ENCODE results near the gene TPK1.
A peak's percentile ranks its signal among the peaks of the same experiment; 100 is the strongest.

Gene TPK1

DNA sequence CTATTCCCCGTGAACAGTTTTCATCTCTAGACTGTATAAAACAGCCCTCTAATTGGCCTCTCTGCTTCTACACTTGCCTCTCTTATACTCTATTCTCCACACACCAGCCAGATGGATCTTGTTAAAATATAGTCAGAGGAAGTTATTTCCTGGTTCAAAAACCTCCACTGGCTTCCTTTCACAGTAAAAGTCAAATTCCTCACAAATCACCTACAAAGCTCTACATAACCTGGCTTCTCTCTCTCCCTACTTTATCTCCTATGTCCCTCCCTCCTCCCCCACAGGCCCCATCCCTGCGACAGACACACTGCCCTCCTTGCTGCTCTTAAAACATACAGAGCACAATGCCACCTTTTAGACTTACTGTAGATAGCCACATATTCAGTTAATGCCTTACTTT is 60.1 kb downstream of the TPK1 start:
- no peak for DNase-seq

DNA sequence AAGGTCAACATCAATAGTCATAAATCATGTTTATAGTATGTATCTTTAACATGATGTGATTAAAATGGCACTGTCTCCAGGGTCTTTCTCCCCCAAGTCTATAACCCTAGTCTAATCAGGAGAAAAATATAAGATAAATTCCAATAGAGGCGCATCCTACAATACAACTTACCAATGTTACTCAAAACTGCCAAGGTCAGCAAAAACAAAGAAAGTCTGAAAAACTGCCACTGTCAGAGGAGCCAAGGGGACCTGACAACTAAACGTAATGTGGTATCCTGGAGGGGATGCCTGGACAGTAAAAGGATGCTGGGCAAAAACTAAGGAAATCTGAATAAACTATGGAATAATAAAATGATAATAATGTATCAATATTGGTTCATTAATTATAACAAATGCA is 63.9 kb downstream of the TPK1 start:
- no peak for DNase-seq

DNA sequence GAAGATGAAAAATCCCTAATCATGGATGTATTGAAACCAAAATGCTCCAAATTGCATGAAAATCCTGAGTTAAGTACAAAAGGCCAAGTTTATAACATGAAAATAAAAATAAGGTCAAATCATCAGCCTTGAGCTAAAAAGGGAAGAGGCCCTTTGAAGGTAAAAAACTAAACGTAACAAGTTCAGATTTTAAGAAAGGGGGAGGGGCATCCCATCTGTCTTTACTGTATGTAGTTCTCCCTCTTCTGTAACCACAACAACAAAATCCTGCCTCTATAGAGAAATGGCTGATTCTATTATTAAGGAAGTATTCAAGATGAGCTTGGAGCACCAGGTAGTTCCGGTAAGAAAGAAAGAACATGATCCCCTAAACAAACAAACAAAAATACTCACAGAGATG is 64.7 kb downstream of the TPK1 start:
- no peak for DNase-seq

DNA sequence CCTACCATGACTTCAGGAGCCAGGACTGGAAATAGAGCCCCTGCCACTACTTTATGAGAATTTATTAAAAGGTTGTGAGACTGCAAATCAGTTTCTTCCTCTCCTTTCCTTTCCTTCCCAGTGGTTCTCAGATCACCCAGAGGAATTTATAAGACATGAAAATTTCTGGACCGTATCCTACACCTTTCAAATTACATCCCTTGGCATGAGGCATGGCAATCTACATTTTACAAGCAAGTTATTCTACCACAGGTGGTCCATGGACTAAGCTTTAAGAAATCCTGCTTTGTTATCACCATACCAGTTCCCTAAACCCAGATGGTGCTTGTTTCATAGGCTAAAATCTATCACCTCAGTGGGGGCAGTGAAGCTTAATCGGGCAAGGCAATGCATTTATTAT is 66.5 kb downstream of the TPK1 start:
- no peak for DNase-seq

DNA sequence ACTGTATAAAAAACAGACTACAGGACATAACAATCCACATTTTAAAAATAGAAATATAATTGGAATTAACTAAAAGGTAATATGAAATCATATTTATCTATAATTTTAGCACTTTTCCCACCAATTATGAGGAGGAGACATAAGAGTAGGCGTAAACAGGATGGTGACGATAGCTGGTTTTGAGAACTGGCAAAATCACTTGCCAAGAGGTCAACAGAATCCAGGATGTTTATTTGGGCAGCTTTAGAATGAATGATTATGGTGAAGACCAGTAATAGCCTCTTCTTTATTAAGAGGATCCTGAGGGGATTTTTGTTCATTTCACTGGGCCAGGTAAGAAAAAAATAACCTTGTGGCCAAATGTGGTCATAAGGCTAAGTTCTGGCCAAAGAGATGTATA is 67.2 kb downstream of the TPK1 start:
- no peak for DNase-seq

DNA sequence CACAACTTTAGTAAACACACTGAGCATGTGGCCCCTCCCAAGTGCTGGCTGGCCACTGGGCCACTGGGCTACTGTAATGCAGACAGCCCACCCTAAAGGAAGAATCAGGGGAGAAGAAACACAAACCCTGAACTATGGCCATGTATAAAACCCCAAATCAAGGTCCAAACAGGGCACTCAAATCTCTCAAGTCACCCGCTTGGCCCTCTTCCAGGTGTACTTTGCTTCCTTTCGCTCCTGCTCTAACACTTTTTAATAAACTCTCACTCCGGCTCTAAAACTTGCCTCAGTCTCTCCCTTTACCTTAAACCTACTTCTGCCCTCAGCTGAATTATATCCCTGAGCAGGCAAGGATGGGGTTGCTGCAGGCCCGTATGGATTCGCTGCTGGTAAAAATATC is 72.6 kb downstream of the TPK1 start:
- DNase-seq: no peak

DNA sequence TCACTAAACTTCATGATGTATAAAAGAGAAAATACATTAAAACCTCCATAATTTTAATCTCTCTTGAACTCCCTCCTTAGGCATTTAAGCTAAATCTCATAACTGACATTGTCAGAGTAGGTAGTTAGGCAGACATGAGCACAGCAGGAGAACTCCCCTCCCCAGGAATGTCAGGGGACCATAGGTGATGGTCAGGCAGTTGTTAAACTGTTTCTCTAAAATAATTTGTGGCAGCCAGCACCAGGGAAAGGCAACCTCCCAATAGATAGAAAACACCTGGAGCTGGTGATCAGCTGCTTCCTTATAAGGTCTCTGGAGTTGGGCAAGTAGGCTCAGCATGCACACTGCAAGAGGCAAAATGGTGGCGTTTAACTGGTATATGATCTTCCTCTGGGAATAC is 73.0 kb downstream of the TPK1 start:
- no peak for DNase-seq

DNA sequence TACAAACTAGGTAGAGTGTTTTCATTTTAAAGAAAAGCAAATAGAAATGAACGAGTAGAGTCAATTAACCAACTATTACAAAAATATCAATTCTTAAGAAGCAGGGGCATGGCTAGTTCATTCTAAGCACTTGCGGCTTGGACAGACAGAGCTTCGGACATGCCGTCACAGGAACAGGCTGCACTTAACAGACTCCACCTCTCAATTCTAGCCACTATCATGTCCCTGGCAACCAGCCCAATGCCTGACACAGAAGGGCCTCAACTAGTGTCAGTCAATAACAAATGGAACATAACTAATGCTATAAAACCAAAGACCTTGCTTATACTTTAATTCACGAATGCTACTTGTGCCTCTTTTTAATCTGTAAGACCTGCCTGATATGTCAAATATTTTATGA is 74.4 kb downstream of the TPK1 start:
- no peak for DNase-seq

DNA sequence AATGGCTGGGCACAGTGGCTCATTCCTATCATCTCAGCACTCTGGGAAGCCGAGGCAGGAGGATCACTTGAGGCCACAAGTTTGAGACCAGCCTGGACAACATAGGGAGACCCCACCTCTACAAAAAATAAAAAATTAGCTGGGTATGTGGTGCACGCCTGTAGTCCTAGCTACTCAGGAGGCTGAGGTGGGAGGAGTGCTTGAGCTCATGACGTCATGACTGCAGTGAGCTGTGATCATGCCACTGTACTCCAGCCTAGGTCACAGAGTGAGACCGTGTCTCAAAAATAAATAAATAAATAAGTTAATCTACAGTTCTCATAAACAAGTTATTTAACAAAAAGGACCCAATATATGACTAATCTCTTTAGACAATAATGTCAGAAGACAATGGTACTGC is 76.2 kb downstream of the TPK1 start:
- no peak for DNase-seq

DNA sequence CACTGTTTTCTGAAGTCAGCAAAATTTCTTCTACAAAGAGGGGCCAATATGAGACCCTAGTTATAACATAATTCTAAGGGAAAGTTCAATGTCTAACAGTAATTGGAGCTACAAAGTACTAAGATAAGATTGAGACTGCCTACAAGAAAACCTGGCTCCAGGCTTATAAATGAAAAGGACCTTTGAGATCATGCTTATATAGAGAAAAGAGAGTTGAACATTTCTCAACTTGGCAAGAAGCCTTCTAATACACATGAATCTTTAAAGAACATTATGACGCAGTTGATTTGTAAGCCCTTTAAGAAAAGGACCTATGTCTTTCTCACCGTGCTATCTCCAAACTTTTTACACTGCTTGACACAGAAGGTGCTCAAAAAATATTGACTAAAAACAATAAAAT is 87.9 kb downstream of the TPK1 start:
- DNase-seq: no peak

DNA sequence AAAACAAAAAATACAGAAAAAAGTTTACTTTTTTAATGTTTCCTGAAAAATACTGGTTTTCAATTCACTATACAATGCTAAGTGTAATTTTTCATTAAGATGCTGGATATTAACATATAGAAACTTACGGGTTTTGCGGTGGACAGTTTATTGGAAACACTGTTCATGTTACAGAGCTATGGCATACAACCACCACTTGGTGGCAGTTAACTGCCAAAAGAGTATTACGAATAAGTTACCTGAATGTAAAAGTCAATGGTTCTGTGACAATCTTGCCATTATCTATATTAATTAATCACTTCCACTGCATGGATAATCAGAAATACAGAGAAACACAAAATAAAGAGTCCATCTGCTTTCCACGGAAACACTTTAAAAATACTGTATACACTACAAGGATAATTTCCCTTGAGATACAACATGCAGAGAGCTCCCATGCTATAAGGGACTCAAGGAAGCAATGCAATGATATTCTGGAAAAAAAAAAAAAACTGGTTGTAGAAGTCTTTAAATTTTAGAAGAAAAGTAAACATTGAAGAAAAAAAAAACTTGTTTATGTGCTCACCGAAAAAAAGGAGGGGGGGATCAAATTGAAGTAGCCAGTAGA is 97.0 kb downstream of the TPK1 start:
- DNase-seq: peak; percentile 52

DNA sequence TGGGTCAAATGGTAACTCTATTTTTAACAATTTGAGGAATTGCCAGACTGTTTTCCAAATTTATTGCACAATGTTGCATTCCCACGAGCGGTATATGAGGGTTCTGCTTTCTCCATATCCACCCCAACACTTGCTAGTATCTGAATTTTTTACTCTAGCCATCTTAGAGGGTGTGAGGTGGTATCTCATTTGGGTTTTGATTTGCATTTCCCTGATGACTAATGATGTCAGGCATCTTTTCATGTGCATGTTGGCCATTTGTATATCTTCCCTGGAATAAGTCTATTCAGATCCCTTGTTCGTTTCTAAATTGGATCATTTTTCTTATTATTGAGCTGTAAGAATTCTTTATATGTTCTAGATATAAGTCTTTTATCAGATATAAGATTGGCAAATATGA is 97.7 kb downstream of the TPK1 start:
- DNase-seq: no peak

DNA sequence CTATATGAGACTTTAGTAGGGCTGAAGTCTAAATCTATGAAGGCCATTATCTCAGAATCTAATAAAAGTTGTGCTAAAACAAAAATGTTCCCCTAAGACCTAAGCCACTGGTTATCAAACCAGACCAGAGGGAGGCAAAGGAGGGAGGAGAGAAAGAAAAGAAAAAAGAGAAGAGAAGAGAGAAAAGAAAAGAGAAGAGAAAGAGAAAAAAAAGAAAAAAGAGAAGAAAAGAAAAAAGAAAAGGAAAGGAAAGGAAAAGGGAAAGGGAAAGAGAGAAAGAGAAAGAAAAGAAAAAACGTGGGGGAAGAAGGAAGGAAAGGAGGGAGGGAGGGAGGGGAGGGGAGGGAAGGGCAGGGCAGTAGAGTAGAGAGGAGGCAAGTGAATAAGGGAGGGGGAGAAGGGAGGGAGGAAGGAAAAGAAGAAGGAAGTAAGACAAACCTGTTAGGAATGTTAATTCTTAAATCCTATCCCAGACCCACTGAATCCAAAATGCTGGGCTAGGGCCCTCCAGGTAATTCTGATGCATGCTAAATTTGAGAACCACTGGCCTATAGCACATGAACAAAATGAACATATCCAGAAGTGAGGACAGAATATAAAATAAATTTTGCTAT is 98.9 kb downstream of the TPK1 start:
- no peak for DNase-seq

DNA sequence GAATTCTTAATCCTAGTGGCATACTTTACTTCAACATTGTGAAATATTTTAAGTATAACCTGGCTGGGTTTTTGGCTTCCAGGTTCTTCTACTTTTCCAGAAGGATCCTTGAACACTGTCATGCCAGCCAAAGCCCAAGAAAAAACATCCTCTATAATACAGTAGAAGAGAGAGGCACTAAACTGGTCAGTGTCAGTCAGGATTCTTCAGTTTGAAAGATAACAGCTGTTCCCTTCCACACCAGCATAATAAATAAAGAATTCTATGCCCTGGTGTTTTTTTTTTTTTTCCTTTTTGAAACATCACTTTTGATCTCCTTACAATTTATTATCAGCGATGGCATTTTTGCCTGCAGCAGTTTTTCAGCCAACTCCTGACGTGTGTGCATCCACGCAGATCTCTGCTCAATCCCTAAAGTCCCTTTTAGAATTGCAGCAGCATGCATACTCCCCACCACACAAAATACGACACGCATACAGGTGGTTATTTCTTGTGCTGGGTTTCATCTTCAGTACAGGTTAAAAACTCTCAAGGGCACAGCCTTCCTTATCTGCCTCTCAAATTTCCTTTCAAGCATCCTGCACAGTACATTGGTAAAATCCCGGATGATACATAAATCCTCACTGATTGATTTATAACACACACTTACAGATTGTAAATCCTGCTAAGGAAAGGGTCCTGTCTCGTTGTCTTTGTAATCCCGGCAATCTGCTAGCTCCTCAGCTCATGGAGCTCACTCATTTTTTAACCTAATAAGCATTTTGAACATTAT is 100.2 kb downstream of the TPK1 start:
- no peak for DNase-seq

DNA sequence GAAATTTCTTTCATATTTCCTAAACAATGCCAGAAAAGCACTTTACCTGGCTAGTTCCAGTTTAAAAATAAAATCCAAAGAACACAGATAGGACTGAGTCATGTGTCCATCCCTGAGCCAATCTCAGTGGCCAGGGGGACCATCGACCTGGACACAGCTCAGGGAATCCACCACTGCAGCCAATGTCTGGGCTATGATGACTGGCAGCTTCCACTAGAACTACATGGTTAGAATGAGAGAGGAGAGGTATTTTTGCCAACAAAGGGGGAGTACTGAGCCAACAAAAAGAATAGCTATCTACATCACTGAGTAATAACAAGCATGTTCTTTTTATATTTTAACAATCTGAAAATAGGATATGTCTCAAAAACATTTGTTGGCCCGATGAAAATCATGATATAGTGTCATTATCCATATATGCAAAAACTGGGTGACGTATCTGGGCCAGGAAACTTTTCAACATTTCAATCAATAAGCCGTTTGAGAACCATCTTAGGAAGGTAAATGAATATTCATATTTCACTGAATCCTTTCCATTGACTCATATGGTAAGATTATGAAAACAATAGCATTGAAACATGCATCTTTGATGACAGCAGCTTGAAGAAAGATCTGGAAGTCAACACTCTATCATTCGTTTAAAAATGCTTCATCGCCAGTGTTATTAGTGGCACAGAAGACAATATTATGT is 104.0 kb downstream of the TPK1 start:
- no peak for DNase-seq

DNA sequence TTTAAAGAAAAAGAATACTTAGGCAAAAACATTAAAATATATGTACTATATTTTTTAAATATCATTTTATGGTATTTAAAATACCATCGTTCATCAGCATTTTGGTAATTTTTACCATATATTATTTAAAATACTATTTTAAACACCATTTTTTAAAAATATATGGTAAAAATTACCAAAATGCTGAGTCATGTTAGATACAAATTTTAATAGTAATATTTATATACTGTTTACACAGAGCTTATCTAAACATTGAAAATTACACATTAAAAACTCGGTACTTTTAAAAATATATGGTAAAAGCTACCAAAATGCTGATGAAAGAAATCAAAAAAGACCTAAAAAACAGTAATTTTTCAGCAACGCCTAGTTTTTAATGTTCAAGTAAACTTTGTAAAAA is 105.6 kb downstream of the TPK1 start:
- no peak for DNase-seq

DNA sequence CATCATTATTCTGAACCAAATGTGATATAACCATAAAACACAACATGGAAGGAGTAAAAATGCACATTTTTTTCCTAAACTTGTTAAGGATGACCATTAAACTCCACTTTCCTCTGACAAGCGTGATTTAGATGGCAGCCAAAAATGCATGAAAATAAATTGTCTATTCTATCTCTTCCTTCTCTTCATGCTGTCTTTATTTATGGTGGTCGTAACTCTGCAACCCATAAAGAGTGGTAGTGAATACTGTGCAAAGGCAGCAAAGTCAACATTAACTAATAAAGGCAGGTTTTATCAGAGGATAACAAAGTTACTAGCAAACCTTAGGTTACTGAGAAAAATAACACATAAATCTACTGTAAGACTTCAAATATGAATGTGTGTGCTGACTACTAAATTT is 106.6 kb downstream of the TPK1 start:
- no peak for DNase-seq

DNA sequence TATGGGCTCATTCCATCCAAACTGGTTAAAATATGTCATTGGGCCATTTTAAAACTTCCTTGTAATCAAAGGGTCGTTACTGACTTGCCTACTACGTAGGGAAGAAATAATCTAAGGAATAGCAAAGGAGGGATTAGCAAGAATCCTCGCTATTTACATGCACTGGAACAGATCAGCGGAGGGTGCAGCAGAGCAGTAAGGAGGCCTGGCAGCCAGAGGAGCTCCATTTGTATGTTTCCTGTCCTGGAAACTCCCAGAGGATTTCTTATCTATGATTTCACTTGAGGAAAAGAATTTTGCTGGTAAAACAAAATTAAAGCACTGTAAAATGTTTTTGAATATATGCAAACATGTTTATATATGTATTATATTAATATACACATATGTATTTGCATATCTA is 107.3 kb downstream of the TPK1 start:
- DNase-seq: no peak

DNA sequence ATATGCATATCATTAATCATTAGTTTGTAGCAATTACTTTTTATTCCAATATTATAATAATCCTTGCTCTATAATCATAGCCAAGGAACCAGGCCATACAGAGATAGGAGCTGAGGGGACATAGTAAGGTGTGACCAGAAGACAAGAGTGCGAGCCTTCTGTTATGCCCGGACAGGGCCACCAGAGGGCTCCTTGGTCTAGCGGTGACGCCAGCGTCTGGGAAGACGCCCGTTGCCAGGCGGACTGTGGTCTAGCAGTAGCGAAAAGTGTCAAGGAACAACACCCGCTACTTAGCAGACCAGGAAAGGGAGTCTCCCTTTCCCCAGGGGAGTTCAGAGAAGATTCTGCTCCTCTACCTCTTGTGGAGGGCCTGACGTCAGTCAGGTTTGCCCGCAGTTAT is 109.0 kb downstream of the TPK1 start:
- DNase-seq: peak; percentile 6

DNA sequence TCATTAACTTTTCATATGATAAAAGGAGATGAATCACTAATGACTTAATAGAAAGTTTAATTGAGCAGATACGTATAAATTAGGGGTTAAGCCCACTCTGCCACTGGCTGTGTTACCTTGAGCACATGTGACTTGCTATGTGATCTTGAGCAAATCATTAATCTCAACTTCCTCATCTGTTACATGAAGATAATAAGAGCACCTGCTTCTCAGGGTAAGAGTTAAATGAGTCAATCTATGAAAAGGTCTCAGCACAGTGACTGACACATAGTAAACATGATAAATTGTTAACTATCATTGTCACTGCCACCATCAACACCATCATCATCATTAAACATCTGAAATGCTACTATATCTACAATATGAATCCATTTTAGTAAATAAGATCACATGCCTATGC is 110.8 kb downstream of the TPK1 start:
- no peak for DNase-seq

DNA sequence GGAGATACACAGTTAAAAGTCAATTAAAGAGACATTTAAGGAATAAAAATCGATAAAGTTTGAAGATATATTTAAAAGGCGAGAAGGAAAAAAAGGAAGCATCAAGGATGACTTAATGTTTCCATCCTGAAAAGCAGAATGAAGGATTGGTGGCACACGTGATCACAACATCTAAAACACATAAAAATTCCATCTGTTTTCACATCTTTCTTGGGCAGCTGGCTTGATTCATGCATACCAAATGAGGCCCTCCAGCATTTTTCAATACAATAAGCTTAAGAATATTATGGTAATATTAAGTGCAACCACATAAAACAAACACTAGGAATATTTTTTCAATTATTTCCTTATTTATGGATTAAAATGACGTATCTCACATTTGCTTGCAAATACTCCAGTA is 112.6 kb downstream of the TPK1 start:
- no peak for DNase-seq

DNA sequence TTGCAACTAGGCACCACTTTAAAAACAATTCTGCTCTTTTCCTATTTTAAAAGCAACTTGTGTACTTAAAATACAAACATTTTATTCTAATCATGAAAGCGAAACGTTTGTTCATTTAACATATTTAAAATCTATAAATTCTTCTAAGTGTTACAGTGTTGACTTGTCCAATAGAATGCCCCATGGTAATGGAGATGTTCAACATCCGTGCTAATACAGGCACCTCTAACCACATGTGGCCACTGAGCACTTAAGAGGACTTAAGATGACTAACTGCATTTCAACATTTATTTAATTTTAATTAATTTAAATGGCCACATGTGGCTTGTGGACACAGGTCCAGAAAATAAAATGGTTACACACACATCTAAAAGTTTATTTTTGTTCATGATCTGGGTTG is 115.1 kb downstream of the TPK1 start:
- DNase-seq: no peak

DNA sequence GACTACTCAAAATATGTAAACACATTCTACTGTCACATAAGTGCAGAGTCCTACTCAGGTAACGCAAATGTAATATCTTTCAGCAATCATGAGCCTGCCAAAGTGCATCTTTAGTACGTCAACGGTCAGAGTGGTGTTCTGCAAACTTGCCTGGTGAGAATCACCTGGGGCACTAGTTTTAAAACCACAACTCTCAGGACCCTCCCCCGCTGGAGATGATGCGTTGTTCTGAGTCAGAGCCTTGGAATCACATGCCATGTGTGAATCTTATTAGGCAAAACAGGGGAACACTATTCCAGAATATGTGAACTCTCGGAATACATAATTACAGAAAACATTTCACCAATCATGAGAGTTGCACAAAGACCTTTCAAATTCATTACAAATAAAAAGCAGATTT is 115.7 kb downstream of the TPK1 start:
- DNase-seq: no peak

DNA sequence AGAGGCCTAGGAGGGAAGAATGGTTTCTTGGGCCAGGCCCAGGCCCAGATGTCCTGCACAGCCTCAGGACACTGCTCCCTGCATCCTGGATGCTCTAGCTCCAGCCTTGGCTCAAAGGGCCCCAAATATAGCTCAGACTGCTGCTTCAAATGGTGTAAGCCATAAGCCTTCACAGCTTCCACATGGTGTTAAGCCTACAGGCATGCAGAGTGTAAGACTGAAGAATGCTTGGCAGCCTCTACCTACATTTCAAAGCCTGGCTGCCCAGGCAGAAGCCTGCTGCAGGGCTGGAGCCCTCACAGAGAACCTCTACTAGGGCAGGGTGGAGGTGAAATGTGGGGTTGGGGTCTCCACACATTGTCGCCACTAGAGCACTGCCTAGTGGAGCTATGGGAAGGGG is 118.1 kb downstream of the TPK1 start:
- no peak for DNase-seq
